NCI-H2029 (cell line): Measurements from ENCODE around the gene SLC12A8.
"Not testable (repeated sequence)": the region's sequence is repeated elsewhere in the genome, so short reads cannot be mapped to it uniquely, and the experiment has no call there.

Experiments used
- DNase-seq: peaks from one replicate; lab custom pipeline; 2025; lab: John Stamatoyannopoulos, UW

The SLC12A8 gene

DNA sequence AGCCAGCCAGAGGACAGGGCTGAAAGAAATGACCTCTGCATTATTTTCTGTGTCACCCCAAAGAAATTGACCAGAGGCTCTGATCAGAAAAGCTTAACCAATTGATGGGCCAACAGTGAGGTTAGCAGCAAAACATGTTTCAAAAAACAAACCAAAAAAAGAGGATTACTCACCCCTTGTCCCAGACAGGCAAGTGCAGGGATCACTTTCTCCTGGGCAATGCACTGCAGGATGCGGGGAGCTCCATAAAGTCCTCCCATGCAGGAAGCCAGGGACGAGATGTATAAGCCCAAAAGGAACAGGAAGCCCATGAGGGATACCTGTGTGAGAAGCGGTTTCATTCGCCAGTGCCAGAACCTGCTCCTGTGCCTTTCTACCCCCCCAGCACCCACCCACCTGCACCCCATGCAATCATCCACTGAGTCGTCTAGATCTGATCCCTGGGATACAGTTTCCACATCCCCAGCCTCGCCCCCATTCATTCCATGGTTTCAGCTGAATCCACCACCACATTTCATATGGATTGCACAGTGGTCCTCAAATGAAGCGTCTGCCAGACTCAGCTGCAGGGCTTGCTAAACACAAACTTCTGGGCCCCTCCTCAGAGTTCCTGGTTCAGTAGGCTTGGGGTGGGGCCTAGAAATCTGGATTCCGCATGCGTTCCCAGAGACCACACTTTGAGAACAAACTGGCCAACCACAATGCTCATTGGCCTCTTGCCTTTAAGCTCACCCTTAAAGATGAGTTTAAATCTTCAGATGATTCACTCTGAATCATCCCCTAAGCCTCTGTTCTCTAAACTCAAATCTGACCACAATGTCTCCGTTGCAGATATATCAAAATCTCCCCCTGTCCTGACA, 102.3 kb downstream of the SLC12A8 start:
- DNase-seq: no peak

GRCh38 chr3:125109536-125109925, 103.0 kb downstream of the SLC12A8 start:
- DNase-seq: no peak

- DNase-seq: no peak
Observed at GRCh38 chr3:125108833-125109535, 103.6 kb downstream of the SLC12A8 start.

- DNase-seq: no peak
Observed at GRCh38 chr3:125107861-125108567, 104.5 kb downstream of the SLC12A8 start.

- DNase-seq: no peak
Observed at GRCh38 chr3:125107363-125107762, 105.2 kb downstream of the SLC12A8 start.

DNA sequence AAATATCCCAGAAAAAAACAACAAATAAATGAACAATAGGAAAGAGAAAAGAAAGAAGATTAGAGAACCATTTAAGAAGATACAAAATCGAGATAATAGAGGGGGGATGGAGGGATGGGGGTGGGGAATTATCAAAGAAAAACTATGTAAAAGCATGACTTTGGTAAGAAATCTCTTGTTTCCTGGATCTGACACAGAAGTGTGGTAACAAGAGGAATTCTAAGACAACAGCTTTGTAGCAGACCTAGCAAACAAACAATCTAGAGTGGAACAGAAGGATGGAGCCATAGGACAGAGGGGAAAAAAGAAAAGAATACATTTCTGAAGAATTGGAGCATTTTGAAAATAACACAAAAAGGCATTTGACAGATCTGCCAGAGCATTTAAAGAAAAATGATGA, 107.4 kb downstream of the SLC12A8 start:
- DNase-seq: no peak

DNA sequence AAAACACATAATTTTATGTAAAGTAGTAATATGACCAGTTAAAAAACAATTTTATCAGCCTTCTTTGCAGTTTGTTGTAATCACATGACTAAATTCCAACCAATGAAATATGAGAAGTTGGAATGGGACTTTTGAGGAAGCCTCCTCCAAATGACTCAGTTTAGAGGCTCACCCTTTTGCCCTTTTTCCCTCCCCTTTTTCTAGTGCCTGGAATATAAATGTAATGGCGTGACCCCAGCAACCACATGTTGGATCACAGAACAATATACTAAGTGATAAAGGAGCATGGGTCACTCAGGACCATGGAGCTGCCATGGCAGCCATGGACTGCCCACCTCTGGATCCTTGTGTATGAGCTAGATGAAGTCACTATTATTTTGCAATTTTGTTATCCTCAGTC, 107.9 kb downstream of the SLC12A8 start:
- DNase-seq: no peak

- no peak for DNase-seq
Observed at GRCh38 chr3:125103406-125103805, 109.1 kb downstream of the SLC12A8 start.

DNA sequence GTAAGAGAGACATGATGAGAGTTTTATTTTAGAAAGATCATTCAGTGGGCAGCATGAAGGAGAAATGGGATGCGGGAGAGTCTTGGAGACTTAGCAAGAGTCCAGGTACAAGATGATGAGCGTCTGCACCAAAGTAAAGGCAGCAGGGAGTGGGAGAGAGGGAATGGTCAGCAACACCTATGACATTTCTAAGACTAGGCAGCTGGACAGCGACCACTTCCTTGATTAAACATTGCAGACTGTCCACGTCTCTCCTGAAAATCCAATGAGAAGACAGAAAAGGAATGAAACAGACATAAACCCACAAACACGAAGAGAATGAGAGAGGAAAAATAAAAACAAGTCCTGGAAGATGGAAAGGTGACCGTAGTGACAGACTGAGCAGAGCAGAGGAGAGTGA, 110.1 kb downstream of the SLC12A8 start:
- no peak for DNase-seq

- no peak for DNase-seq
Observed at GRCh38 chr3:125098611-125099291, 113.8 kb downstream of the SLC12A8 start.

DNA sequence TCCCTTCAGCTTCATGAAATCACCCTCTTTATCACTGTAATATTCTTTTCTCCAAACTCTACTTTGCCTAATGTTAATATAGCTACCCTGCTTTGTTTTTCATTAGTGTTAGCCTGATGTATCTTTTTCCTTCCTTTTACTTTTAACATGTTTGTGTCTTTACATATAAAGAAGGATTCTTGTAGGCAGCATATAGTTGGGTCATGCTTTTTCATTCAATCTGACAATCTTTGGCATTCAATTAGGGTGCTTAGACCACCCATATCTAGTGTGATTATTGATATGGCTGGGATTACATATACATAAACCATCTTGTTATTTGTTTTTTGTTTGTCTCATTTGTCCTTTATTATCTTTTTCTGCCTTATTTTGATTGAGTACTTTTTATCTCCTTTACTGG, 121.9 kb downstream of the SLC12A8 start:
- DNase-seq: no peak

GRCh38 chr3:125087768-125088391, 124.7 kb downstream of the SLC12A8 start:
- no peak for DNase-seq

DNA sequence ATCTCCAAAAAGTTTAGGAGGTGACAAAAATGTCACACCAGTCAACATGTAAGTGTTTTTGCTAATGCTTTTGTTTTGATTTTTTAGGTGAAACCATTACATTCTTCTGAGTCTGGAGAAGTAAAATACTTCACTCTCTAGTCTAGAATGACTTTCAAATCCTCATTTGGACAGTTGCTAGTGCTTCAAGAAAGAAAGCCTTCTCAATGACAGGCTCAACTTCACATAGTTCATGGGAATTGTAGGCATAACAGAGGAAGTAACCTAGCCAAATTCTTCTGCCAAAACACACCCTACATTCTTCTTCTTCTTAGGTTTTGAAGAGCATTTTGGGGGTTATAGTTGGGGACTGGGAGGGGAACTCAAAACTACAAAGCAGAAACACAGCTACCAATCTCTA, 127.4 kb downstream of the SLC12A8 start:
- DNase-seq: no peak

GRCh38 chr3:125083776-125084175, 128.8 kb downstream of the SLC12A8 start:
- DNase-seq: no peak

DNA sequence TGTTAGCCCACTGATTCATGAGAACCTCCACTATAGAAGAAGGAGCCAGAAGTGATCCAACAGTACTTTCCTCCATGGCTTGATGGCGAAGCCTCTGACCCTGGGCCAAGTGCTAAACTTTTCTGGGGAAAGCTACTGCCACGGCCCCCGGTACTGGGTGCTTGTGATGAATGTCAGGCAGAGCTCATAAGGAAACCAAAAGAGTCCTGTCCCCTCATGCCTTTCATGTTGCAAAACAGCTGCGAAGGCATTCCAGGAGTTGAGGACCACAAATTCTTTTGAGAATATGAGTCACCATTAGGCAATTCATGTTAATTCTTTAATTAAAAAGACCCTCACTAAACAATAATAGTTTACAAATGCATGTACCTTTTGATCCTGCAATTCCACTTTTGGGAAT, 130.2 kb downstream of the SLC12A8 start:
- DNase-seq: not testable (repeated sequence)

GRCh38 chr3:125080077-125080476, 132.5 kb downstream of the SLC12A8 start:
- no peak for DNase-seq

- no peak for DNase-seq
Observed at GRCh38 chr3:125079675-125080045, 132.9 kb downstream of the SLC12A8 start.

GRCh38 chr3:125078951-125079674, 133.4 kb downstream of the SLC12A8 start:
- DNase-seq: no peak

- no peak for DNase-seq
Observed at GRCh38 chr3:125077864-125078263, 134.7 kb downstream of the SLC12A8 start.

DNA sequence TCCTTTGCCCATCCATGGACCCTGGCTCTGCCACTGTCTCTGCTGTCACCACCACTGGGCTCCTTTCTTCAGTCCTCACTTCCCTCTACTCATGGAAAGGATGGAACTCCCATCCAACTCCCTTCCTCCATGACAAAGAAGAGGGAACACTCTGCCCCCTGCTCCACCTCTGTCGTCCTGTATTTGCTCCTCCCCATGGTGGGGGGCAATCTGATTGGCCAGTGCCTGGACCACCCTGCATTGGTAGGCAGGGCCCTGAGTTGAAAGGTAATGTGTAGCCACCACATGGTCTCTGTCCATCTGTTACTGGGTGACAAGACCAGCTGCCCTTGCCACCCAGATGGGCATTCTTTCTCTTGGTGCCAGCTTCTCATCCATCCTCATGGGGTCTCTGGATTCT, 136.1 kb downstream of the SLC12A8 start:
- no peak for DNase-seq

- DNase-seq: no peak
Observed at GRCh38 chr3:125075738-125076137, 136.8 kb downstream of the SLC12A8 start.
